ENCODE data around the gene MAPK12.

The MAPK12 gene

DNA sequence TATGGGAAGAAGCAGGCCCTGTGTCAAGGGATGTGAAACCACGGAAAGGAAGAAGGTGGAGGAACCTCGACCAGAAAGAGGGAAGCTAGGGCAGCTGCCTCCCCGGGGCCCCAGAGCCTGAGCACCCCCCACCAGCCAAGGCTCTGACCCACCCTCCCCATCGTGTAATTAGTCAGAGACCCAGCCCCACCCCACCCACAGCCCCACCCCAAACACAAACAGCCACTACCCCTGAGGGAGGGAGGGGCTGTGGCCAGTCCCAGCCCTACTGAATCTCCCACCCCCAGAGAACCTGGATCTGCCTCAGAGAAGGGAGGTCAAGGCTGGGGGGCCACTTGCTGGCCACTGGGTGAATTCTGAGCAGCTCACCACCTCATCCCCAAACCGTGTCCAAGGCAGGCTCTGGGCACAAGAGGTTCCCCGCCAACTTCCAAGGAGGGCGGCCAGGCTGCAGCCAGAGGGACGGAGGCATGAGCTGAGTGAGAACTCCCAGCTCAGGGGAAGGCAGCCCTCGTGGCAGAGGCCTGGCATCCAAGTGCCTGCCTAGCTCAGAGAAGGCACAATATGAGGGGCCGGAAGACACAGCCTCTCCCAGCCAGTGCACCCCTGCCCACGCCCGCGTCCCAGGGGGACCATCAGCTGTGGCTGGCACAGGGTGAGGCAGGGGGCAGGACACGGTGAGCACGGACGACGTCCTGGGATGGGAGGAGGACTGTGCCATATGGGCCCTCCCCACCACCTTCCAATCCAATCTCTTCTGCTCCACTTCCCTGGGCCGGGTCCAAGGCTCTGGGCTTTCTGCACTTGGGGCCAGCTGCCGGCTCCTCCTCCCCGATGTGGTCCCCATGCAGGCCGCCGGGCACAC, 43.3 kb upstream of the MAPK12 start:
- CTCF ChIA-PET: interaction anchor here (0.7 to 4.0 kb wide), 11 partner anchors 10 to 62 kb away, joined by 3 to 24 read pairs (median 5); no protein-coding TSS in a partner anchor
- POLR2A ChIA-PET: interaction anchor here (0.5 to 4.7 kb wide), 4 partner anchors 11 to 221 kb away, joined by 3 to 43 read pairs (median 3); partner anchors contain the start of gene SCO2
- TF ChIP-seq, protein P1, sequence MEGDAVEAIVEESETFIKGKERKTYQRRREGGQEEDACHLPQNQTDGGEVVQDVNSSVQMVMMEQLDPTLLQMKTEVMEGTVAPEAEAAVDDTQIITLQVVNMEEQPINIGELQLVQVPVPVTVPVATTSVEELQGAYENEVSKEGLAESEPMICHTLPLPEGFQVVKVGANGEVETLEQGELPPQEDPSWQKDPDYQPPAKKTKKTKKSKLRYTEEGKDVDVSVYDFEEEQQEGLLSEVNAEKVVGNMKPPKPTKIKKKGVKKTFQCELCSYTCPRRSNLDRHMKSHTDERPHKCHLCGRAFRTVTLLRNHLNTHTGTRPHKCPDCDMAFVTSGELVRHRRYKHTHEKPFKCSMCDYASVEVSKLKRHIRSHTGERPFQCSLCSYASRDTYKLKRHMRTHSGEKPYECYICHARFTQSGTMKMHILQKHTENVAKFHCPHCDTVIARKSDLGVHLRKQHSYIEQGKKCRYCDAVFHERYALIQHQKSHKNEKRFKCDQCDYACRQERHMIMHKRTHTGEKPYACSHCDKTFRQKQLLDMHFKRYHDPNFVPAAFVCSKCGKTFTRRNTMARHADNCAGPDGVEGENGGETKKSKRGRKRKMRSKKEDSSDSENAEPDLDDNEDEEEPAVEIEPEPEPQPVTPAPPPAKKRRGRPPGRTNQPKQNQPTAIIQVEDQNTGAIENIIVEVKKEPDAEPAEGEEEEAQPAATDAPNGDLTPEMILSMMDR (IDR thresholded peaks at IDR 0.05; ENCODE audit: insufficient read depth, low read length, missing control alignments): no peak
- H3K4me3 ChIP-seq (ENCODE audit: low read depth, low read length): peak overlapping the region; percentile 89
- DNase-seq (ENCODE audit: low read depth, low spot score): no peak

DNA sequence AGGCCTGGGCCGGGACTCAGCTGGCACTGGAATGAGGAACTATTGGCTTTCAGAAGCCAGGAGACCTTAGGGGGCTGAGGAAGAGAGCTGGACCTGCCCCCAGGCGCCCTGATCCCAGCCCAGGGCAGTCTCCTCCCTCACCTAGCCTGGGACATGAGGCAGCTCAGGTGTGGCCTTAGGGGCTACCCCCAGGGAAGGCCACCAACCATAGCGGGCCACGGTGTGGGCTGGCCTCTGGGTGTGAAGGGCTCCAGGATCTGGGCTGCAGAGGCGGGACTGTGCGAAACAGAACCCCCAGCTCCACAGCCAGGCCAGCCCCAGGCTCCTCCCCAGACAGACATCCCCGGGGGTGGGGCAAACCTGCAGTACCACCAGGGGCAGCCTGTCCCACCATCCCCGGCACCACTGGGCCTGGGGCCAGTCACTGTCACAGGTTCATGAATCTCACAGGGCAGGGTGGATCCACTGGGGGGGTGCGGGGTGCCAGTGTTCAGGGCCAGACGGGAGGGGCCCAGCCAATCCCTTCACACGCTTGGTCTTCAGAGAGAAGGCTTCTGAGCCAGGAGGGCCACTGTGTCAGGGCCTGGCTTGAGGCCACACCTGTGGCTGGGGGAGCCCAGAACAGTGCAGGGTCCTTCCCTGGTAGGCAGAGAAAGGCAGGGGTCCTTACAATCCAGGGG, 42.5 kb upstream of the MAPK12 start:
- no peak for DNase-seq (ENCODE audit: low read depth, low spot score)

DNA sequence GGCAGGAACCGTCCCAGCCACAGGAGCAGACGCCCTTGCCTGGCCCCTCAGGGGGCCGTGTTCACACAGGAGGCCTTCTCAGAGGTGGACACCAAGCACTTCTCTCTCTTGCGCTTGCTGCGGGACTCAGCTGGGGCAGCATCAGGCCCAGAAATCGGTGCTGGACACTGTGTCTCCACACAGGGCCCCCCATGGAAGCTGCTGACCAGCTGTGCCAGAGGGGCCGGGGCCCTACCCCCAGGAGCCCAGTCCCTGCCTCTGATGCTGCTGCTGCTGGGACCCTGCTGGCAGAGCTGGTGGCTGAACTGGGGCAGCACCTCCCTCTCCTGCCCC, 42.0 kb upstream of the MAPK12 start:
- H3K4me3 ChIP-seq (ENCODE audit: low read depth, low read length): no peak overlapping the region
- ChIA-PET POLR2A (interaction anchor here (4.7 kb wide), 1 partner anchor 10 kb away, joined by 43 read pairs; no protein-coding TSS in a partner anchor), CTCF (interaction anchor here (1.3 to 4.0 kb wide), 7 partner anchors 10 to 38 kb away, joined by 3 to 24 read pairs (median 6); no protein-coding TSS in a partner anchor)
- DNase-seq (ENCODE audit: low read depth, low spot score): no peak
- TF ChIP-seq, protein P1 (IDR thresholded peaks at IDR 0.05; ENCODE audit: insufficient read depth, low read length, missing control alignments): no peak

More for the DNA sequence above, 42.5 kb upstream of the MAPK12 start:
- POLR2A ChIA-PET: interaction anchor here (1.2 to 4.7 kb wide), 2 partner anchors 10 to 48 kb away, joined by 3 to 43 read pairs; no protein-coding TSS in a partner anchor
- CTCF ChIA-PET: interaction anchor here (0.7 to 4.0 kb wide), 9 partner anchors 10 to 38 kb away, joined by 3 to 24 read pairs (median 5); no protein-coding TSS in a partner anchor
- TF ChIP-seq, protein P1 (IDR thresholded peaks at IDR 0.05; ENCODE audit: insufficient read depth, low read length, missing control alignments): peak; percentile 11
- H3K4me3 ChIP-seq (ENCODE audit: low read depth, low read length): peak overlapping the region; percentile 8; the same call in 1 of the 2 replicates

DNA sequence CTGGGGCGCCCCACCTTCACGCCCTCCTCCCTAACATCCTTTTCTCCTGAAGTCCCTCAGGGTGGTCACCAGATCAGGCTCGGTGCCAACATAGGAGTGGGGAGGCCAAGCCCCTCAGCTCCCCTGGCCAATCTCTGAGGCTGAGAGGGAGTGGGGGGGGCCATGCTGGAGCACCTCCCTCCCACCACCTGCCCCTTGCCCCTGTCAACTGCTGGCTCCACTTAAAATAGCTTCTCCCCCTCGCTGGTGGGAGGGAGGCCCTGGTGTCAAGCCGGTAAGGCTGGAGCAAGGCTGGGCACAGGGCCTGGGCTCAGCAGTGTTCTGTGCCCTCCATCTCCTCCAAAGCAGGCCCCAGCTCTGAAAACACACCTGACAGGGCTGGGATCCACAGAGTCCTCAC, 41.1 kb upstream of the MAPK12 start:
- no peak overlapping the region for H3K4me3 ChIP-seq (ENCODE audit: low read depth, low read length)
- no peak for DNase-seq (ENCODE audit: low read depth, low spot score)
- TF ChIP-seq, protein P1 (IDR thresholded peaks at IDR 0.05; ENCODE audit: insufficient read depth, low read length, missing control alignments): no peak
- ChIA-PET CTCF (interaction anchor here (0.9 to 2.5 kb wide), 8 partner anchors 9 to 155 kb away, joined by 3 to 10 read pairs (median 5); no protein-coding TSS in a partner anchor), POLR2A (interaction anchor here (1.0 to 2.2 kb wide), 3 partner anchors 10 to 30 kb away, joined by 3 to 6 read pairs (median 6); no protein-coding TSS in a partner anchor)

DNA sequence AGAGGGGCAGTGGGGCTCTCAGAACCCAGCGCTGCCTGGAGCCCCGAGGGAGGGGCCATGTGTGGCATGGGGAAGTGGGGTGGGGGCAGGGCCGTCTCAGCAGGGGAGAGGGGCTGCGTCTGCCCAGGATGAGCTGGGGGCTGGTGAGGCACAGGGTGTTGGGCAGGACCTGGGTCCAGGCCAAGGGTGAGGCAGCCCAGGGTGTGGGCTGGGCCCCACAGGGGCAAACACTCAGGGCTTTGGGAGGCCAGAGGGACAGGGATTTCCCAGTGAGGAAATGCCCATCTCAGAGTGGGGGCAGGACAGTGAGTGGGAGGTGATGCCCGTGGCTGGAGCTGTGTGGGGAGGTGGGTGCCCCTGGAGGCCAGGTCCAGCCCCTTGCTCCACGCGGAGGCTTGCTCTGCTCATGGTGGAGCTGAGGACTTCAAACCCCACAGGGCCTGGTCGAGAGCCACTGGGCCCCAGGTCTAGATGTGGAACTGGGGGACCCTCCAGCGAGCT, 40.6 kb upstream of the MAPK12 start:
- no peak overlapping the region for H3K4me3 ChIP-seq (ENCODE audit: low read depth, low read length)
- TF ChIP-seq, protein P1 (IDR thresholded peaks at IDR 0.05; ENCODE audit: insufficient read depth, low read length, missing control alignments): no peak
- POLR2A ChIA-PET: interaction anchor here (1.0 to 2.2 kb wide), 3 partner anchors 9 to 29 kb away, joined by 3 to 6 read pairs (median 6); no protein-coding TSS in a partner anchor
- CTCF ChIA-PET: interaction anchor here (0.9 to 2.5 kb wide), 7 partner anchors 18 to 155 kb away, joined by 3 to 10 read pairs (median 4); no protein-coding TSS in a partner anchor
- no peak for DNase-seq (ENCODE audit: low read depth, low spot score)
